ENCODE results near the gene MRM3. TPM values are rescaled to one million over a fixed set of nuclear protein-coding genes. Genes with fewer than 3 reads are reported as not detected.

The MRM3 gene
- total and polyA plus RNA-seq, 2 donors (not counting 3 experiments of a cell fraction or from before 2014, with no cell fraction given): 17.1 to 19.2 TPM

GRCh38 chr17:774313-774584 is 7.9 kb upstream of the MRM3 start:
- no peaks in the 10 kb centered on the region for H3K9me3 ChIP-seq (replicated peaks; ENCODE audit: control insufficient read depth, insufficient read depth, low read length)
- no peak overlapping the region for H2AFZ ChIP-seq (ENCODE audit: low read depth, low read length)
- DNase-seq (ENCODE audit: low read depth, low spot score) (no peak), FAIRE-seq (no peak)
- no TSS peak for BruUV-seq (replicated peaks)
- H3K4me1 ChIP-seq (ENCODE audit: control insufficient read depth, extremely low read depth, insufficient read depth, low read length): no peaks in the 10 kb centered on the region
- peaks cover 16 to 41% of the 10 kb centered on the region in 2 experiments for H3K36me3 ChIP-seq (ENCODE audit: control insufficient read depth in 2 of 2, extremely low read depth in 1 of 2, insufficient read depth in 2 of 2, low read length in 2 of 2)
- no peak overlapping the region for H3K27ac ChIP-seq (ENCODE audit: insufficient read depth, low read depth, low read length)
- no peak overlapping the region for H3K9ac ChIP-seq (replicated peaks; ENCODE audit: extremely low read depth, insufficient read depth, low read length)
- CTCF ChIA-PET: interaction anchor here (0.9 to 2.3 kb wide), 2 partner anchors 222 to 362 kb away, joined by 3 to 6 read pairs; partner anchors contain the start of gene TIMM22
- no peaks in the 10 kb centered on the region for H3K9me1 ChIP-seq (replicated peaks; ENCODE audit: control insufficient read depth, extremely low read depth, insufficient read depth, low read length)
- H4K20me1 ChIP-seq (replicated peaks; ENCODE audit: control insufficient read depth, extremely low read depth, insufficient read depth, low read length): peaks cover 2% of the 10 kb centered on the region
- no peaks in the 10 kb centered on the region for H3K27me3 ChIP-seq (ENCODE audit: control insufficient read depth in 2 of 2, insufficient read depth in 2 of 2, low read length in 2 of 2)
- no peak overlapping the region for H3K4me3 ChIP-seq (replicated peaks in 1 of 3; ENCODE audit: insufficient read depth in 1 of 3, low read depth in 1 of 3, low read length in 3 of 3)
- TF ChIP-seq MAX (IDR thresholded peaks at IDR 0.05; ENCODE audit: insufficient read depth, insufficient read length) (no peak), POLR2A (IDR thresholded peaks at IDR 0.05; ENCODE audit: low read depth, low read length) (no peak), JUN (IDR thresholded peaks at IDR 0.05; ENCODE audit: borderline replicate concordance, insufficient read depth, insufficient read length, low read depth) (no peak), FOS (IDR thresholded peaks at IDR 0.05; ENCODE audit: borderline replicate concordance, insufficient read depth, low read length) (no peak), MYC (IDR thresholded peaks at IDR 0.05; ENCODE audit: low read depth, low read length) (no peak), EZH2 (IDR thresholded peaks at IDR 0.05; ENCODE audit: borderline replicate concordance, low read depth, low read length, severe bottlenecking) (no peak), GATA2 (IDR thresholded peaks at IDR 0.05; ENCODE audit: insufficient read depth, insufficient read length, low read depth, low read length) (no peak)
- TF ChIP-seq, protein P1, sequence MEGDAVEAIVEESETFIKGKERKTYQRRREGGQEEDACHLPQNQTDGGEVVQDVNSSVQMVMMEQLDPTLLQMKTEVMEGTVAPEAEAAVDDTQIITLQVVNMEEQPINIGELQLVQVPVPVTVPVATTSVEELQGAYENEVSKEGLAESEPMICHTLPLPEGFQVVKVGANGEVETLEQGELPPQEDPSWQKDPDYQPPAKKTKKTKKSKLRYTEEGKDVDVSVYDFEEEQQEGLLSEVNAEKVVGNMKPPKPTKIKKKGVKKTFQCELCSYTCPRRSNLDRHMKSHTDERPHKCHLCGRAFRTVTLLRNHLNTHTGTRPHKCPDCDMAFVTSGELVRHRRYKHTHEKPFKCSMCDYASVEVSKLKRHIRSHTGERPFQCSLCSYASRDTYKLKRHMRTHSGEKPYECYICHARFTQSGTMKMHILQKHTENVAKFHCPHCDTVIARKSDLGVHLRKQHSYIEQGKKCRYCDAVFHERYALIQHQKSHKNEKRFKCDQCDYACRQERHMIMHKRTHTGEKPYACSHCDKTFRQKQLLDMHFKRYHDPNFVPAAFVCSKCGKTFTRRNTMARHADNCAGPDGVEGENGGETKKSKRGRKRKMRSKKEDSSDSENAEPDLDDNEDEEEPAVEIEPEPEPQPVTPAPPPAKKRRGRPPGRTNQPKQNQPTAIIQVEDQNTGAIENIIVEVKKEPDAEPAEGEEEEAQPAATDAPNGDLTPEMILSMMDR (IDR thresholded peaks at IDR 0.05; ENCODE audit: extremely low read depth in 1 of 2, insufficient read depth in 1 of 2, low read depth in 1 of 2, low read length in 2 of 2): no peak
- no peak overlapping the region for H3K4me2 ChIP-seq (ENCODE audit: insufficient read depth, low read length)
- peaks cover 3% of the 10 kb centered on the region for H3K79me2 ChIP-seq (ENCODE audit: control insufficient read depth, insufficient read depth, low read length)
- dilution Hi-C loops (cut with MboI; ENCODE audit: extremely low pct_ligation_motif_present, low sequenced_read_pairs): no loop called here
- POLR2A ChIA-PET: no interaction called here
- intact Hi-C loops (cut with micrococcal nuclease): no loop called here
